Amygdala (tissue), 56 donors: ENCODE results near the gene ZBTB9.
"Not testable (repeated sequence)": the region's sequence is repeated elsewhere in the genome, so short reads cannot be mapped to it uniquely, and the experiment has no call there.

ENCODE experiments used
- DNase-seq, 56 donors: peaks; one replicate each; lab custom pipeline; 2025; lab: John Stamatoyannopoulos, UW

Gene ZBTB9

DNA sequence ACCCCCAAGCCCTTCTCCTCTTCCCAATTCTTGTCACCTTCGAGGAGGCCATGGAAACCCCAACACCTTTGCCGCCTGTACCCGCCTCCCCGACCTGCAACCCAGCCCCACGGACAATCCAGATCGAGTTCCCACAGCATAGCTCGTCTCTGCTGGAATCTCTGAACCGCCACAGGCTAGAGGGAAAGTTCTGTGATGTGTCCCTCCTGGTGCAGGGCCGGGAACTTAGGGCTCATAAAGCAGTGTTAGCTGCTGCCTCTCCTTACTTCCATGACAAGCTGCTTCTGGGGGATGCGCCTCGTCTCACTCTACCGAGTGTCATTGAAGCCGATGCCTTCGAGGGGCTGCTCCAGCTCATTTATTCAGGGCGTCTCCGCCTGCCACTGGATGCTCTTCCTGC, 675 bp downstream of the ZBTB9 start:
- DNase-seq: no peak

DNA sequence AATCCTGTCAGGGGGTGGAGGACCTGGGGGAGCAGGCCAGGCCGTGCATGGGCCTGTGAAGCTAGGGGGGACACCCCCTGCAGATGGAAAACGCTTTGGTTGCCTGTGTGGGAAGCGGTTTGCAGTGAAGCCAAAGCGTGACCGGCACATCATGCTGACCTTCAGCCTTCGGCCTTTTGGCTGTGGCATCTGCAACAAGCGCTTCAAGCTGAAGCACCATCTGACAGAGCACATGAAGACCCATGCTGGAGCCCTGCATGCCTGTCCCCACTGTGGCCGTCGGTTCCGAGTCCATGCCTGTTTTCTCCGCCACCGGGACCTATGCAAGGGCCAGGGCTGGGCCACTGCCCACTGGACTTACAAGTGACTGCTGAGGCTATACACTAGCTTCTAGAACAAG, 1.8 kb downstream of the ZBTB9 start:
- DNase-seq: no peak

DNA sequence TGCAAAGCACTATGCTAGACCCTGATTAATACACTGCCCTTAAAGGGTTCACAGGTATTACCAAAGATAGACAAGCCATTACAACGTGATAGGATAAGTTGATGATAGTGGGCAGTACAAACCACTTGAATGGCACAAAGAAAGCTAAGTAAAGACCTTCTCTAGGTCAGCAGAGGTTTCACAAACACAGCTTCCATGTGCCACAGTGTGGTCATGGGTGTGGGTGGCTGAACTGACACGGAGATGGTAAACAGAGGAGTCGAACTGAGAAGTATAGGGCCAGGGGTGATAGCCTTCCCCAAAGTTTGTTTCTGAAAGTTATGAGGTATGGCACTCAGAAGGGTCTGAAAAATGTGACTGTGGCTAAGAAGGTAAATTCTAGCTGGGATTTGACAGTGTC, 4.3 kb downstream of the ZBTB9 start:
- DNase-seq: no peak

DNA sequence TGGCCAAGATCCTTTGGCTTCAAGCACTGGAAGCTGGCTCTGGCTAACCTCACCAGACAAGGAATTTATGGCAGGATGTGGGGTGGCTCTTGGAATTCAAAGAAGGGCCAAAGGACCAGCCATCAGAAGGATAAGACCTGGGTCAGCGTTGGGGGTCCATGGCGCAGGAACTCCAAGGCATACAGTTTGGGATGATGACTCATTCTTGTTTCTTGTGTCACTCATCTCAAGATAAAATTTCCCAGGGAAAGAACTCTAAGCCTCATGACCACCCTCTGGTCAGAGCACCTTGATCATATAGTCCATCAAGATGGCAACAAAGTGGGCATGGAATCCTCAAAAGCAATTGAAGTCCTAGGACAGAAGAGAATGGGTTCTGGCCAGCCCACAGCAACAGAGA, 4.8 kb downstream of the ZBTB9 start:
- no peak for DNase-seq

DNA sequence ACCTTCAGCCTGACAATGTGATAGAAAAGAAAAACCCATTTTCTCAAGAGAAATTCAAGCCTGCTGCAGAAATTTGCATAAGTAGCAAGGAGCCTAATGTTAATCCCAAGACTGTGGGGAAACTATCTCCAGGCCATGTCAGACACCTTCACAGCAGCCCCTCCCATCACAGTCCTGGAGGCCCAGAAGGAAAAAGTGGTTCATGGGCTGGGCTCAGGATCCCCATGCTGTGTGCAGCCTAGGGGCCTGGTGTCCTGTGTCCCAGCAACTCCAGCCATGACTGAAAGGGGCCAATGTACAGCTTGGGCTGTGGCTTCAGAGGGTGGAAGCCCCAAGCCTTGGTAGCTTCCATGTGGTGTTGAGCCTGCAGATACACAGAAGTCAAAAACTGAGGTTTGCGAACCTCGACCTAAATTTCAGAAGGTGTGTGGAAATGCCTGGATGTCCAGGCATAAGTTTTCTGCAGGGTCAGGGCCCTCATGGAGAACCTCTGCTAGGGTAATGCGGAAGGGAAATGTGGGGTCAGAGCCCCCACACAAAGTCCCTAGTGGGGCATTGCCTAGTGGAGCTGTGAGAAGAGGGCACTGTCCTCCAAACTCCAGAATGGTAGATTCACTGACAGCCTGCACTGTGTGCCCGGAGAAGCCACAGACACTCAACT, 11.8 kb downstream of the ZBTB9 start:
- DNase-seq: no peak

DNA sequence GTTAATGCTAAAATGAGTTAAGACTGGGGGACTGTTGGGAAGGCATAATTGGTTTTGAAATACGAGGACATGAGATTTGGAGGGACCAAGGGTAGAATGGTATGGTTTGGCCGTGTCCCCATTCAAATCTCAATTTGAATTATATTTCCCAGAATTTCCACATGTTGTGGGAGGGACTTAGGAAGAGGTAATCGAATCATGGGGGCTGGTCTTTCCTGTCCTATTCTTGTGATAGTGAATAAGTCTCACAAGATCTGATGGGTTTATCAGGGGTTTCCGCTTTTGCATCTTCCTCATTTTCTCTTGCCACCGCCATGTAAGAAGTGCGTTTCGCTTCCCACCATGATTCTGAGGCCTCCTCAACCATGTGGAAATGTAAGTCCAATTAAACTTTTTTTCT, 12.7 kb downstream of the ZBTB9 start:
- DNase-seq: no peak

DNA sequence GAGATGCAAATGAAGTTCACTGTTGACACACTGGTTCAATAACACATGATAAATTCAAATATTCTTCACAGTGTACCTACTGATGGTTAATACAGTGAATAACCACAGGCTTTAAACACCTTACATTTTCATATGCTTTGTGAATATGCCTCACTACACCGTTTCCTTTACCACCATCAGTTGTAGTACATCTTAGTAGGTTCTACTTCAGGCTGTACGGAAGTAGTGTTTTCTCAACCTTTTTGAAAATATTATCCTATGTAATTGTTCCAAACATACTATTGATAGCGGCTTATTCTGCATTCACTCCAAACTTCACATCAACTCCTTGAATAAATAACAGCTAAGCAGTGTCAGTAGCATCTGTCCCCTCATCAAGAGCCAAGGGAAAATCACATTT, 15.3 kb downstream of the ZBTB9 start:
- DNase-seq: no peak

DNA sequence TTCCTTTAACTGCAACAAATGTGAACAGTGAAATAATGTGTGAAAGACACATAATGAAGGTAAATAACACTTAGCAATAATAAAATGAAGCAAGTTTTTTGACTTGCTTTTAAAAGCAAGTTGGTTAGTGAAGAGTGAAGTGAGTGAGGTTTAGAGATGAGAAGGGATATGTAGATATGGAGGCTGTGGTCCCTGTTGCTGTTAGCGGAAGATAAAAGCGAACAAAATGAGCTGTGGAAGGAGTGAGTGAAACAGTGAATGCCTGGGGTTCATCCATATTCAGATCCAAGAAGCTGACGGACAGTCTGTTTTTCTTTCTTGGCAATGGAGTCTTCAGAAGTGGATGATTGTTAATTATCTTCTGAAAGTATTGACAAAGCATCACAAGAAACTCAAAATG, 23.5 kb downstream of the ZBTB9 start:
- no peak for DNase-seq

DNA sequence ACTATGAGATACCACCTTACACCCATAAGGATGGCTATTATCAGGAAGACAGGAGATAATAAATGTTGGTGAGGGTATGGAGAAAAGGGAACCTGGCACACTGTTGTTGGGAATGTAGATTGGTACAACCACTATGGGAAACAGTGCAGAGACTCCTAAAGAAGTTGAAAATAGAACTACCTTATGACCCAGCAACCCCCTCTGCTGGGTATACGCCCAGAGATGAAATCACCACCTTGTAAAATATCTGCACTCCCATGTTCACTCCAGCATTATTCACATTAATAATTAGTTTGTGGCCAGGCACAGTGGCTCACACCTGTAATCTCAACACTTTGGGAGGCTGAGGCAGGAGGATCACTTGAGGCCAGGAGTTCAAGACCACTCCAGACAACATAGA, 26.8 kb downstream of the ZBTB9 start:
- DNase-seq: no peak

DNA sequence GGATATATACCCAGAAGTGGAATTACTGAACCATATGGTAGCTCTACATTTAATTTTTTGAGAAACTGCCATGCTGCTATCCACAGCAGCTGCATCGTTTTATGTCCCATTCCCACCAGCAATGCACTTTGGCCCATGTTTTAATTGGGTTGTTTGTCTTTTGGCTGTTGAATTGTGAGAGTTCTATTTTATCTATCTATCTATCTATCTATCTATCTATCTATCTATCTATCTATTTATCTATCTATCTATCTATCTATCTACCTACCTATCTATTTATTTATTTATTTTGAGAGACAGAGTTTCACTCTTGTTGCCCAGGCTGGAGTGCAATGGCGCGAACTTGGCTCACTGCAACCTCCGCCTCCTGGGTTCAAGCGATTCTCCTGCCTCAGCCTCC, 28.2 kb downstream of the ZBTB9 start:
- not testable (repeated sequence) for DNase-seq

DNA sequence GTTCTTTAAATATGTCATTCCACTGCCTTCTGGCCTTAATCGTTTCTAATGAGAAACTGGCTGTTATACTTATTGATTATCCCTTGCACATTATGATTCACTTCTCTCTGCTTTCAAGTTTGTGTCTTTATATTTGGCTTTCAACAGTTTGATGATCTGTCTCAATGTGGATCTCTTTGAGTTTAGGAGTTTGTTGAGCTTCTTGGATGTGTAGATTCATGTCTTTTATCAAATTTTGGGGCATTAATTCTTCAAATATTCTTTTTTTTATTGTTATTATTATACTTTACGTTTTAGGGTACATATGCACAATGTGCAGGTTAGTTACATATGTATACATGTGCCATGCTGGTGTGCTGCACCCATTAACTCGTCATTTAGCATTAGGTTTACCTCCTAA, 29.3 kb downstream of the ZBTB9 start:
- DNase-seq: no peak

DNA sequence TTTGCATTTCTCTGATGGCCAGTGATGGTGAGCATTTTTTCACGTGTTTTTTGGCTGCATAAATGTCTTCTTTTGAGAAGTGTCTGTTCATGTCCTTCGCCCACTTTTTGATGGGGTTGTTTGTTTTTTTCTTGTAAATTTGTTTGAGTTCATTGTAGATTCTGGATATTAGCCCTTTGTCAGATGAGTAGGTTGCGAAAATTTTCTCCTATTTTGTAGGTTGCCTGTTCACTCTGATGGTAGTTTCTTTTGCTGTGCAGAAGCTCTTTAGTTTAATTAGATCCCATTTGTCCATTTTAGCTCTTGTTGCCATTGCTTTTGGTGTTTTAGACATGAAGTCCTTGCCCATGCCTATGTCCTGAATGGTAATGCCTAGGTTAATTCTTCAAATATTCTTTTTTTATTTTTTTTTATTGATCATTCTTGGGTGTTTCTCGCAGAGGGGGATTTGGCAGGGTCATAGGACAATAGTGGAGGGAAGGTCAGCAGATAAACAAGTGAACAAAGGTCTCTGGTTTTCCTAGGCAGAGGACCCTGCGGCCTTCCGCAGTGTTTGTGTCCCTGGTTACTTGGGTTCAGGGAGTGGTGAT, 30.4 kb downstream of the ZBTB9 start:
- not testable (repeated sequence) for DNase-seq

DNA sequence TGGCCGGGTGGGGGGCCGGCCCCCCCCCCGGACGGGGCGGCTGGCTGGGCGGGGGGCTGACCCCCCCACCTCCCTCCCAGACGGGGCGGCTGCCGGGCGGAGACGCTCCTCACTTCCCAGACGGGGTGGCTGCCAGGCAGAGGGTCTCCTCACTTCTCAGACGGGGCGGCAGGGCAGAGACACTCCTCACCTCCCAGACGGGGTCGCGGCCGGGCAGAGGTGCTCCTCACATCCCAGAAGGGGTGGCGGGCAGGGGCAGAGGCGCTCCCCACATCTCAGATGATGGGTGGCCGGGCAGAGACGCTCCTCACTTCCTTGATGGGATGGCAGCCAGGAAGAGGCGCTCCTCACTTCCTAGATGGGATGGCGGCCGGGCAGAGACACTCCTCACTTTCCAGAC, 31.3 kb downstream of the ZBTB9 start:
- DNase-seq: not testable (repeated sequence)

DNA sequence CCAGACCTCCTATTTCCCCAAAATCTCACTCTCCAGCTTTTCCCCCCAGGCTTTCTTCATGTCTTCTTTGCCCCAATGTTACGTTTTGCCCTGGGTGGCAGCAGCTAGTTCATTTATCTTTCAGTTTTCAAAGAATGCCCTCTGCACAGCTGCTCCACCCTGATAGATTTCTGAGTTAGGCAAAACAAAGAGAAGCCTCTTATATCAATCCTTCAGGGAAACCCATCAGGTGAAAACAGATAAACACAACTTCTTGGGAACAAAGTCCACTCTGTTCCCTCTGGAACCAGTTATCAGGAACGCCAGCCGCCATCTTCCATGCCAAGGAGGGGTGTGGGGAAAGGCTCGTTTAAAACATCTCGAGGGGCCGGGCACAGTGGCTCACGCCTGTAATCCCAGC, 34.0 kb downstream of the ZBTB9 start:
- DNase-seq: no peak

DNA sequence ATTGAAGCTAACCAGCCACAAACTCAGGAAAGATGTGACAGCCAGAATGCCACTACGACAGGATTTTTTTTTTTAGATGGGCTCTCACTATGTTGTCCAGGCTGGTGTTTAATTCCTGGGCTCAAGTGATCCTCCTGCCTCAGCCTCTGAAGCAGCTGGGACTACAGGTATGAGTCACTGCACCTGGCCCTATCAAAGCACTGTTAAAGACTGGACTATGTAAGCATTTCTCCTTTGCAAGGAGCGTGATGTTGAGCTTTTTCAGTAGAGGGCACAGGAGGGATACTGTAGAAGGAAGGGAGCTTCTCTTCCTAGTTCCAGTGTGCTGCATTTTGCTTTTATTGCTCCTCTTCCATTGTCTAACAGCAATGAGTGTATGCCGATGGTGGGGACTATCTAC, 35.8 kb downstream of the ZBTB9 start:
- DNase-seq: no peak

DNA sequence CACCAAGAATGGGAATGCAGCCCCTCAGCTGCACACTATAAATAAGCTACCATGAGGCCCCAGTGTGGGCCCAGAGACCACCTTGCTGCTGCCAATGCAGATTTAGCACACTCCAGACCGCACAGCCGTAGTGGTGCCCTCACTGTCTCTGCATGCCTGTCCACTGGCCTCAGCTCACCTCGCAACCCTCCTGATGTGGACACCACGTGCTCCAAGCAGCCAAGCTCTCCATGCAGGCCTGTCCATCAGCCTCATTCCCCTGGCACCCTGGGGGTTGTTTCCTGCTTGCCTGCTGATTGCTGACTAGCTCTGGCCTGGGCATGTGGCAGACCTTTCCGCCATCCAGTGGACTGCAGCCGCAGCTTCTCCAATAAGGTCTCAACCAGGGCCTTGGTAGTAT, 36.2 kb downstream of the ZBTB9 start:
- no peak for DNase-seq

DNA sequence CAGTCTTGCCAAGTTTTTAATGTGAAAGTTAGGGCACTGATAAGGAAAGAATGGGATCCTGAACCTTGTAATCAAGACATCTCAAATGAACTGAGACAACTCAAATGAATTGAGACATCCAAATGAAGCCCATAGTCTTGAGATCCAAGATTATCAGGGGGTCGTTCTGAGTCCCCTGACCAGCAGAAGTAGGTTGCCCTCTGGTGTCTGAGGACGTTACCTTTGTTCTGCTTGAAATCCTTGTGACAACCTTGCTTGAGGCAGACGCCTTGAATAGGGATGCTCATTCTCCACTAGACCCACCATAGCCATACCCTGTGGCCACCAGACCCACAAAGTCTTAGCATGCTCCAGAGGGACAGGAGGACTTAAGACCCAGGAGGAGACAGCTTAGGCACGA, 37.7 kb downstream of the ZBTB9 start:
- no peak for DNase-seq

DNA sequence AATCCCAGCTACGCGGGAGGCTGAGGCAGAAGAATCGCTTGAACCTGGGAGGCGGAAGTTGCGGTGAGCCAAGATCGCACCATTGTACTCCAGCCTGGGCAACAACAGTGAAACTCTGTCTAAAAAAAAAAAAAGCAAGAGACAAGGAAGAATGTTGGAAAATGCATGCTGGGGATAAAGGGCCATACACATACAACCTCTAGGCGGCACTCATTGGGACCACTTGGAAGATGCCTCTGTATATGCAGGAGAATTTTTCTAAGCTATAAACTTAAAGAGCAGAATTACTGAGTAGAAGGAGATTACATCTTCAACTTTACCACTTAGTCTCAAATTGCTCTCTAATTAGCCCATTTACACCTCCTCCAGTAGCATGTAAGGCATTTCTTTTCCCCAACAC, 42.8 kb downstream of the ZBTB9 start:
- DNase-seq: no peak

DNA sequence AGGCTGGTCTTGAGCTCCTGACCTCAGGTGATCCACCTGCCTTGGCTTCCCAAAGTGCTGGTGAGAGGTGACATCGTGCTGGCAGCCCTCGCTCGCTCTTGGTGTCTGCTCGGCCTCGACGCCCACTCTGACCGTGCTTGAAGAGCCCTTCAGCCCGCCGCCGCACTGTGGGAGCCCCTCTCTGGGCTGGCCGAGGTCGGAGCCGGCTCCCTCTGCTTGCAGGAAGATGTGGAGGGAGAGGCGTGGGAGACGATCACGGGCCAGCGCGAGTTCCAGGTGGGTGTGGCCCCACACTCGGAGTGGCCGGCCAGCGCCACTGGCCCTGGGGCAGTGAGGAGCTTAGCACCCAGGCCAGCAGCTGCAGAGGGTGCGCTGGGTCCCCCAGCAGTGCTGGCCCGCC, 48.1 kb downstream of the ZBTB9 start:
- no peak for DNase-seq

DNA sequence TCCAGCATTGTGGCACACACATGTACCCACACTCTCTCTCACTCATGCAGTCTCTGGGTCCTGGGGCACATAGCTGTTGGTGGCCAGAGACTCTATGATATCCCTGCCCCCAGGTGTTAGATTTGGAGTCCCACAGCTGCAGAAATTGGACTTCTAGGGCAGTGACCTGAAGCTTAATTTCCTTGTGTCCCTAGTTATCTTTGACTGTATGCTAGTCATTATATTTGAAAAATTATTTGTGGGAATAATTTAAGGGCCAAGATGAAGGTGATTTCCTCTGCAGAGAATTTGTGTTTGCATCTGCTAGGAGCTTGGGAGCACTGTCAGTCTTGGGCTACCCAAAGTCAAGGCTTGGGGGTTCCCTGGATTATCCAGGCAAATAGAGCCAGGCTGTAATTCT, 50.1 kb downstream of the ZBTB9 start:
- no peak for DNase-seq

DNA sequence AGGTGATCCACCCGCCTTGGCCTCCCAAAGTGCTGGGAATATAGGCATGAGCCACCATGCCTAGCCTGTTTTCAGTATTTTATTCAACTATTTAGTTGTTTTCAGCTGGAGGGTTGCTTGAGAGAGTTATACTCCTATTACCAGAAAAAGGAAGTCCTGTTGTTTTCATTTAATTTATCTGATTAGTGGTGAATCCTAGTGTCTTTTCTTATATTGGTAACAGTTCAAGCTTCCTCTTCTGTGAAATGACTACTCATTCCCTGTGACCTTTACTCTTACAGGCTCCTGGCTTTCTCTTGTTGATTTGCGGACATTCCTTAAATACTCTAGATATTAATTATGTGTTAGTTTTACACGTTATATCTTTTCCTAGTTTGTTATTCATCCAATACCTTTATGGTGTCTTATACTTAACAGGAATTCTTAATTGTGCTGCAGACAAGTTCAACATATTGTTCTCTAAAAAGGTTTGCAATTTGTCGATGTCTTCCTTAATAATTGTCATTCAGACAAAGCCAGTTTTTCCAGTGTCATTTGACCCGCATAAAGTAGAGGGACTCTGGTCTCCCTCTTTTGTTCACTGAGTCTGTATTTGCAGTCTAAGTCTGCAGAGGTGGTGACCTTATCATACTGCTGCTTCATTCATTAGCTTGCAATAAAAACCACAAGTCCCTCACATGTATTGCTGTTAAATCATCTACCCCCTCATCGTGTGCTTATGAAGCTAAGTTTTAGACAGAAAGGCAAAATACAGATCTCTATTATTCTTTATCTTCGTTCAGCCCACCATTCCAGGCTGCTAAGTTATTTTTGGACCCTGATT, 51.4 kb downstream of the ZBTB9 start:
- no peak for DNase-seq
